HG03342 (cell line): ENCODE data around the gene MAP7D3.
"Not testable (repeated sequence)": the region's sequence is repeated elsewhere in the genome, so short reads cannot be mapped to it uniquely, and the experiment has no call there.

Experiments
- ATAC-seq: cut with Tn5 transposase; IDR thresholded peaks from one replicate; pipeline ENCODE4 v1.9.1; 2021; ENCODE audit warnings: mild to moderate bottlenecking, moderate library complexity; ENCODE audit not compliant: unreplicated experiment

Gene MAP7D3

GRCh38 chrX:136251041-136251991 lies at the start of gene MAP7D3:
MAP7D3 (minus strand) TSS chrX:136251400; CDS start chrX:136251358, 42 bp downstream.
- ATAC-seq: peak; percentile 83

DNA sequence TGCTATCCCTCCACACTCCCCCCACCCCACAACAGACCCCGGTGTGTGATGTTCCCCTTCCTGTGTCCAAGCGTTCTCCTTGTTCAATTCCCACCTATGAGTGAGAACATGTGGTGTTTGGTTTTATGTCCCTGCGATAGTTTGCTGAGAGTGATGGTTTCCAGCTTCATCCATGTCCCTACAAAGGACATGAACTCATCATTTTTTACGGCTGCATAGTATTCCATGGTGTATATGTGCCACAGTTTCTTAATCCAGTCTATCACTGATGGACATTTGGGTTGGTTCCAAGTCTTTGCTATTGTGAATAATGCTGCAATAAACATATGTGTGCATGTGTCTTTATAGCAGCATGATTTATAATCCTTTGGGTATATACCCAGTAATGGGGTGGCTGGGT lies 49.5 kb upstream of the MAP7D3 start, which contains the start of gene ADGRG4:
ADGRG4 (plus strand) TSS at position 243 of the 400 bp plus-strand sequence. CDS start 7,815 bp downstream, outside the sequence.
- not testable (repeated sequence) for ATAC-seq

- no peak for ATAC-seq
Measured at GRCh38 chrX:136295380-136295779, 44.2 kb upstream of the MAP7D3 start.

- ATAC-seq: no peak
Measured at GRCh38 chrX:136292656-136293055, 41.5 kb upstream of the MAP7D3 start.

- no peak for ATAC-seq
Measured at GRCh38 chrX:136291824-136292223, 40.6 kb upstream of the MAP7D3 start.

GRCh38 chrX:136286375-136286774 lies 35.2 kb upstream of the MAP7D3 start:
- not testable (repeated sequence) for ATAC-seq

DNA sequence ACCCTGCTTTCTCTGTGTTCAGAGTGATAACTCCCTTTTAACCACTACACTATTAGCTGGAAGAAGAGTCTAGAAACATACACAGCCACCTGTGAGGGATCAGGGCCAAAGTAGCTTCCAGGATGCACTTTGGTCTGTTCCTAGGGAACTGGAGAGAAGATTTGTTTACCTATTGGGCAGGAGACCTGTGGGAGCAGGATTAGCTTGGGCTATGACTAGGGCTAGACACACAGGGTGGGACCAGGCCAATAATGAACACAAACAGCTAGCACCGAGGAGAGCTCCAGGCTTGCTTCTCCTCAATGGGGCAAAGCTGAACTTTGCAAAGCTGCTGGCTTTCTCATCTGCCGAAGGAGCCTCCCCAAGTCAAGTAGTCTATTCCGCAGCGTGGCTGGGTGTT lies 24.4 kb upstream of the MAP7D3 start:
- ATAC-seq: no peak

GRCh38 chrX:136273986-136274385 lies 22.8 kb upstream of the MAP7D3 start:
- ATAC-seq: no peak

GRCh38 chrX:136272325-136272724 lies 21.1 kb upstream of the MAP7D3 start:
- ATAC-seq: no peak

DNA sequence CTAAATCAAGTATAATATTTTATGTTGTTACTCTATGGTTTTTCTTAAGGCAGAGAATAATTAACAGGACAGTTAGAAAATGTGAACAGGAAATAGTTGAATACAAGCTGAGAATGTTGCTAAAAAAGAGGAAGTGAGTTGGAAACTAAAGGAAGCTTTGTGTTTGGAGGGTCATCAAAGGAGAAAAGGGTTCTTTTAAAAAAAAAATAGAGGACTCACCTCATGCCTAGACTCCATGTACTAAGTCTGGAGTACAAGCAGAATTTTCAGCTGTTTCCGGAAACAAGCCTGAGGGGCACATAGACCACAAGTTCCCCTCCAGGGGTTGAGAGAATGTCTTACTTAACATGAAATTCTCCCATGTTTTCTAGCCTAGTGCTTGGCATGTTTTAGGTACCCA lies 20.1 kb upstream of the MAP7D3 start:
- peak; percentile 61 for ATAC-seq

- ATAC-seq: no peak
Measured at GRCh38 chrX:136269921-136270320, 18.7 kb upstream of the MAP7D3 start.

GRCh38 chrX:136268051-136269048 lies 17.1 kb upstream of the MAP7D3 start:
- peak; percentile 68 for ATAC-seq

- ATAC-seq: no peak
Measured at GRCh38 chrX:136266828-136267227, 15.6 kb upstream of the MAP7D3 start.

DNA sequence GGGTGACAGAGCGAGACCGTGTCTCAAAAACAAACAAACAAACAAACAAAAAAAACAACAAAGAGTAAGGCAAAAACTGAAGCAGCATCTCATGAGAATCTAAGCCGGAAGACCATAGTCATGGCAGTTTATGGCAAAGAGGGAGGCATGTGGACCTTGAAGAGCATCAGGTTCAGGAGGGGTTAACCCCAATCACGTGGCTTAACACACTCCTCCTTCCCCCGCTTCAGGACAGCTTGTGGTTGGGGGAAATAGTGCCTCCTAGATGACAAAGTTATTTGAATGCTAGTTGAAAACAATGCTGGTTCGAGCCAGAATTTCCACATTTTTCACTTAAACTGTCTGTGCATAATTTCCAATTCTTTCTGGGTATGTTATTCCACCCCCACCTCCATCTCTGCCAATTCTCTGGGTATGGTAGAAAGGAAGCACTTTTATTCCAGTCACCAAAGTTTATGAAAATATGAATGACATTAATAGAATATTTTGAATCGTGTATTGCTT lies 11.7 kb upstream of the MAP7D3 start:
- no peak for ATAC-seq

DNA sequence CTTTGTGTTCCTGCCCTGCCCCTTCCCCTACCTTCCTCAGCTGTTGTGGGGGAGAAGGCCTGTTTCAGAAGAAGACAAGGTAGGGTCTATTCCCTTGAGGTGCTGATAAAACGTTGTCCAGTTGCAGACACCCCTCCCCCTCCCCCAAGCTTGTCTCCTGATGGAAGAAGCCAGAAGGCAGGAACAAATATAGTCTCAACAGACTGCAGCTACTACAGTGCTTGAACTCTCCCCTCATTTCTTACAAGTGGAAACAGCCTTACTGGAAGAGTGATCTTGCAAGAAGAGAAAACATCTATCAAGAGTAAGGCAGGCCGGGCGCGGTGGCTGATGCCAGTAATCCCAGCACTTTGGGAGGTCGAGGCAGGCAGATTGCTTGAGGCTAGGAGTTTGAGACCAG lies 11.0 kb upstream of the MAP7D3 start:
- ATAC-seq: no peak

DNA sequence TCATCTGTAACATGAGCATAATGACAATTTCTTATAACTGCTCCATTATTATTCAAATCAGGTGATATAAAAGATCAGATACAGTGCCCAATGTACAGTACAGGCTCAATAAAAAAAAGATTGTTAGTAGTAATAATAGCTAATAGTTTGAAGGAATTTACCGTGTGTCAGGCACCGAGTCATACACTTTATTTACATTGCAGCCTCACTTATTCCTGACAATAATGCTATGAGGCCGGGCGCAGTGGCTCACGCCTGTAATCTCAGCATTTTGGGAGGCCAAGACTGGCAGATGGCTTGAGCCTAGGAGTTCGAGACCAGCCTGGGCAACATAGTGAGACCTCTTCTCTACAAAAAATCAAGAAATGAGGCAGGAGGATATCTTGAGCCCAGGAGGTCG lies 10.1 kb upstream of the MAP7D3 start:
- ATAC-seq: no peak

DNA sequence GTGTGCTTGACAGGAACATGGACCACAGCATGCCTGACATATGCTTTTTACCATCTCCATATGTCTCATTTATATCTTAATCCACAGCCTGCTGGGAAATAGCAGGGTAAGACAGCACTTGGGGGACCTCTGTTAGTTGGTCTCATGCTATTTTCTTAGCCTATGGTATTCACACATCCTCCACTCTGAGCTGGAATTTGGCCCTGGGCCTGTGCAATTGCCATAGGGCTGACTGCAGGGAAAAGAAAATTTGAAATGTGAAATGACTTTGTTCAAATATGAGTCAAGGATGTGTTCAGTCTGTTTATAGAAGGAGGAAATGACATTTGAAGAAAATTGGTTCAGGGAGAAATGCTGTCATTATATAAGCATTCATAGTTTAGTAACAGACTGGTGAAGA lies 9.6 kb upstream of the MAP7D3 start:
- no peak for ATAC-seq

DNA sequence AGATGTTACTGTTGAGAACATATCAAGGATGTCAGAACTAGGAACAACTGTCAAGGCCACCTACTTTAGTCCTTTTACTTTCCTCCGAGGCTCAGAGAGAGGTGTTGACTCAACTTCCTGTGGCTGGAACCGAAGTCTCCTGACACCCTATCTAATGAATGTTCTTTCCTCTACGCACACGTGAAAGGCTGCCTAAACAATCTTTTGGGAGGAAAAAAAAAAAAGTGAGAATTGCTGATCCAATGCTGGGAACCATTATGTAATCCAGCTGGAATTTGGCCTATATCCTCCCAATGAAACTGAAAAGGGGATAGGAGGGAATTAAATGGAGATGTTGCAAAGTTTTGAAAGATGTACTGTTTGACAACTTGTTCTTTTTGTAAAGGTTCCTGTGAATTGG lies 8.3 kb upstream of the MAP7D3 start:
- no peak for ATAC-seq

DNA sequence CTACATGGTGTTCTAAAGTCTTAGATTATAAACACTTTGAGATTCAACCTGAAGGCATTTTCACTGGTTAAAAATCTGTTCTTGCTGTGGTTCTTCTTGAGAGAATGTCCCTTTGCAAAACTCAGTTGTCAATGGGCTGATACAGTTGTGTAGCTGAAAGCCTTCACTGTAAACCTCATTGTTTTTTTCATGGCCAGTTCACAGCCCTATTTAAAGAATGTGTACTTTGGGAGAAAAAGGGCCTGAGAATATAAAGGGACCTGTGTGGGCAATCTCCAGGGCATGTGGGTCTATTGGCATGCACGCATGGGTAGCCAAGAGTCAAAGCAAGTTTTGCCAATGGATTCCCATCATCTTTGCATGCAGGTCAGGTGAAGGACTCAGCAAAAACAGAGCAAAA lies 7.8 kb upstream of the MAP7D3 start:
- no peak for ATAC-seq

- no peak for ATAC-seq
Measured at GRCh38 chrX:136256026-136256425, 4.8 kb upstream of the MAP7D3 start.

DNA sequence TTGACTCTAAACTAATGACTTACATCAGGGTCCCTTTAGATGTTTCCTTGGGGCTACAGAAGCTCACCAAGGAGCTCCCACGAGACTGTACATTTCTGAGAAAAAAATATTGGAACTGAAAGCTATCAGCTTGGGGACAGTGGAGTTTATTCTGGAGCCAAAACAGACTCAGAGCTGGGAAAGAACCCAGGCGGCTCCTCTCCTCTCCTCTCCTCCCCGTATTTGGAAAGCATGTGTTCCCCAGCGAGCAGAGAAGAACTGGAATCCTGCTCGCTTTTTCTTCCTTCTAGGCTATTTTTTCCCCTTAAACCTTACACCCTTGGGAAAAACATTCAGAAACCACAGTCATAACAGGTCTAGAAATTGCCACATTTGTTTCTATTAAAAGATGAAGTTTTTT lies 4.3 kb upstream of the MAP7D3 start:
- ATAC-seq: no peak
